GM12878 (cell line): ENCODE measurements around the gene RNU6-9. TPM values are rescaled to one million over a fixed set of nuclear protein-coding genes. Genes with fewer than 3 reads are reported as not detected.

Source experiments
- BCL11A ChIP-seq: IDR thresholded peaks from 2 replicates; pipeline ENCODE4 v1.6.1; 2011; ENCODE audit warnings: low read depth, low read length
- CBFB ChIP-seq: IDR thresholded peaks from 2 replicates; pipeline ENCODE4 v1.6.1; 2016; ENCODE audit warnings: antibody characterized with exemption, low read depth
- CHD2 ChIP-seq: IDR thresholded peaks from 2 replicates; pipeline ENCODE4 v1.6.1; 2011; ENCODE audit warnings: low read depth, low read length, improper control_type of control experiment, borderline replicate concordance
- CTCF ChIP-seq, 3 experiments: IDR thresholded peaks in 2 of 3; conservative IDR thresholded peaks in 1 of 3; 2 replicates each; pipeline ENCODE4 v1.5.1; 2011; ENCODE audit warnings: low read depth in 3 of 3, low read length in 3 of 3, mild to moderate bottlenecking in 3 of 3, control low read depth in 2 of 3, moderate library complexity in 2 of 3, inconsistent platforms in 1 of 3, mixed read lengths in 1 of 3; ENCODE audit not compliant: control insufficient read depth in 2 of 3, insufficient read depth in 1 of 3; ENCODE audit errors: extremely low read depth in 1 of 3
- E4F1 ChIP-seq: fragments of 450-650 bp; IDR thresholded peaks from 2 replicates; pipeline ENCODE4 v1.6.1; 2018; ENCODE audit warnings: borderline replicate concordance, mild to moderate bottlenecking; ENCODE audit not compliant: partially characterized antibody
- EED ChIP-seq: sonication (generic); IDR thresholded peaks from 2 replicates; pipeline ENCODE4 v1.6.1; 2016; ENCODE audit warnings: antibody characterized with exemption, low read depth
- GABPA ChIP-seq: IDR thresholded peaks from 2 replicates; pipeline ENCODE4 v1.6.1; 2014; ENCODE audit warnings: antibody characterized with exemption, low read depth, mild to moderate bottlenecking, inconsistent platforms
- HDGF ChIP-seq: fragments of 450-650 bp; IDR thresholded peaks from 2 replicates; pipeline ENCODE4 v1.6.1; 2016; ENCODE audit warnings: antibody characterized with exemption
- HSF1 ChIP-seq: fragments of 150-350 bp; IDR thresholded peaks from 2 replicates; pipeline ENCODE4 v1.6.1; 2014; ENCODE audit warnings: mild to moderate bottlenecking, low read depth, low read length
- KAT2A ChIP-seq: conservative IDR thresholded peaks from 2 replicates; pipeline ENCODE4 v1.6.1; 2011; ENCODE audit warnings: low read depth, low read length; ENCODE audit not compliant: control insufficient read depth
- MLLT1 ChIP-seq: fragments of 450-650 bp; IDR thresholded peaks from 2 replicates; pipeline ENCODE4 v1.6.1; 2016; ENCODE audit warnings: mild to moderate bottlenecking
- MTA3 ChIP-seq: IDR thresholded peaks from 2 replicates; pipeline ENCODE4 v1.6.1; 2012; ENCODE audit warnings: low read length, inconsistent platforms, borderline replicate concordance
- NBN ChIP-seq: fragments of 450-650 bp; IDR thresholded peaks from 2 replicates; pipeline ENCODE4 v1.6.1; 2016
- POLR2A ChIP-seq: IDR thresholded peaks from 2 replicates; pipeline ENCODE4 v1.6.1; 2011; ENCODE audit warnings: low read depth, mild to moderate bottlenecking, low read length
- RAD51 ChIP-seq: fragments of 450-650 bp; IDR thresholded peaks from 2 replicates; pipeline ENCODE4 v1.6.1; 2016; ENCODE audit warnings: moderate library complexity, mild to moderate bottlenecking, inconsistent platforms
- SPI1 ChIP-seq: IDR thresholded peaks from 2 replicates; pipeline ENCODE4 v1.6.1; 2011; ENCODE audit warnings: low read depth, mild to moderate bottlenecking, low read length, moderate library complexity, borderline replicate concordance; ENCODE audit not compliant: insufficient read depth
- STAT1 ChIP-seq: fragments of 450-650 bp; conservative IDR thresholded peaks from 2 replicates; pipeline ENCODE4 v1.6.1; 2014; ENCODE audit warnings: antibody characterized with exemption, mild to moderate bottlenecking
- USF1 ChIP-seq: IDR thresholded peaks from 2 replicates; pipeline ENCODE4 v1.6.1; 2011; ENCODE audit warnings: borderline replicate concordance, low read depth, mild to moderate bottlenecking, moderate library complexity, mixed read lengths, low read length; ENCODE audit not compliant: insufficient read depth; ENCODE audit errors: extremely low read length
- ZBTB11 ChIP-seq: fragments of 450-650 bp; formaldehyde crosslinking; IDR thresholded peaks from 2 replicates; pipeline ENCODE4 v1.5.0; 2022; ENCODE audit warnings: mild to moderate bottlenecking, missing genetic modification characterization
- ZSCAN29 ChIP-seq: fragments of 450-650 bp; IDR thresholded peaks from 2 replicates; pipeline ENCODE4 v1.6.1; 2017; ENCODE audit warnings: mild to moderate bottlenecking, moderate library complexity
- polyA plus RNA-seq, 11 experiments: library from polyadenylated mRNA; depleted of rRNA in 4 of 11; unstranded in 6 of 11; stranded (reverse) in 5 of 11; fragments of >200 nt; fragmentation: Nextera tagmentation in 4 of 11; fragmentation: Illumina TruSeq in 1 of 11; extraction: Ambion mirVana in 4 of 11; extraction: Trizol in 1 of 11; gene quantifications; 1 replicate in 1 of 11; 2 replicates in 10 of 11; pipeline versions ENCODE4 v1.2.1 to v1.2.3, GENCODE V29; 2011 to 2016; ENCODE audit warnings: inconsistent platforms in 2 of 11, missing spikeins in 2 of 11, low read depth in 1 of 11
- total RNA-seq, 4 experiments: library from RNA; depleted of rRNA in 3 of 4; stranded (reverse); fragments of >200 nt in 3 of 4; fragmentation: Illumina TruSeq in 1 of 4; extraction: Trizol in 1 of 4; gene quantifications; 2 replicates each; pipeline versions ENCODE4 v1.2.1 to v1.2.3, GENCODE V29; 2013 to 2021

The RNU6-9 gene
- total and polyA plus RNA-seq, 10 of the 15 experiments (the other 5 are each of a cell fraction or from before 2014, with no cell fraction given): not detected

GRCh38 chr19:927351-927779, 34.1 kb downstream of the RNU6-9 start (continued):
- TF ChIP-seq HSF1 (no peak), CTCF (IDR thresholded peaks at IDR 0.05 in 2 of 3, conservative IDR thresholded peaks at IDR 0.05 in 1 of 3; ENCODE audit: control insufficient read depth in 2 of 3, extremely low read depth in 1 of 3, insufficient read depth in 1 of 3, low read depth in 3 of 3, low read length in 3 of 3) (no peak), MLLT1 (no peak), USF1 (no peak), POLR2A (0 out of 2 replicates have a peak, but pooled peaks have one; percentile 10), EED (no peak), NBN (no peak), CHD2 (0 out of 2 replicates have a peak, but pooled peaks have one; percentile 48), ZBTB11 (no peak), KAT2A (no peak), HDGF (no peak), E4F1 (no peak), MTA3 (no peak), CBFB (no peak), ZSCAN29 (no peak), GABPA (no peak), RAD51 (no peak), STAT1 (no peak), BCL11A (no peak), SPI1 (no peak)
